Neuronal stem cell (in vitro differentiated cells): Measurements from ENCODE around the gene VAT1. TPM values are rescaled to one million over a fixed set of nuclear protein-coding genes. Genes with fewer than 3 reads are reported as not detected.

Experiments used
- DNase-seq: peaks from one replicate; pipeline ENCODE4 v3.0.0-alpha.2; 2013; ENCODE audit warnings: low spot score
- H2AFZ ChIP-seq: one replicate; pipeline ENCODE4 v1.6.1; 2013; ENCODE audit warnings: mild to moderate bottlenecking, low read length, inconsistent platforms
- H2AK5ac ChIP-seq: 2 replicates; pipeline ENCODE4 v1.6.1; 2013; ENCODE audit warnings: low read depth, mild to moderate bottlenecking, inconsistent platforms, low read length, moderate library complexity, mixed read lengths
- H2BK120ac ChIP-seq: 2 replicates; pipeline ENCODE4 v1.6.1; 2013; ENCODE audit warnings: low read depth, mild to moderate bottlenecking, inconsistent platforms, low read length, moderate library complexity, mixed read lengths
- H2BK12ac ChIP-seq: one replicate; pipeline ENCODE4 v1.6.1; 2013; ENCODE audit warnings: low read length, inconsistent platforms
- H2BK15ac ChIP-seq: 2 replicates; pipeline ENCODE4 v1.6.1; 2013; ENCODE audit warnings: mild to moderate bottlenecking, low read length, inconsistent platforms, mixed read lengths
- H2BK5ac ChIP-seq: one replicate; pipeline ENCODE4 v1.6.1; 2013; ENCODE audit warnings: inconsistent platforms, mild to moderate bottlenecking, low read length, moderate library complexity
- H3K14ac ChIP-seq: one replicate; pipeline ENCODE4 v1.6.1; 2013; ENCODE audit warnings: low read length, inconsistent platforms
- H3K18ac ChIP-seq: 2 replicates; pipeline ENCODE4 v1.6.1; 2013; ENCODE audit warnings: low read length, inconsistent platforms
- H3K23ac ChIP-seq: 2 replicates; pipeline ENCODE4 v1.6.1; 2013; ENCODE audit warnings: low read depth, mild to moderate bottlenecking, mixed read lengths, low read length, inconsistent platforms; ENCODE audit not compliant: poor library complexity
- H3K27ac ChIP-seq: replicated peaks from 3 replicates; pipeline ENCODE4 v1.5.1; 2013; ENCODE audit warnings: low read length, inconsistent platforms
- H3K27me3 ChIP-seq, 3 experiments: 2 replicates each; pipeline ENCODE4 v1.6.1; 2013; ENCODE audit warnings: low read length in 3 of 3, mild to moderate bottlenecking in 2 of 3, inconsistent platforms in 1 of 3, low read depth in 1 of 3, mixed read lengths in 1 of 3, moderate library complexity in 1 of 3; ENCODE audit not compliant: control insufficient read depth in 3 of 3, insufficient read depth in 3 of 3
- H3K36me3 ChIP-seq, 2 donors: replicated peaks in 1 of 2; 2 replicates each; pipeline ENCODE4 v1.6.1; 2013; ENCODE audit warnings: low read length in 2 of 2; ENCODE audit not compliant: control insufficient read depth in 2 of 2, insufficient read depth in 2 of 2
- H3K4ac ChIP-seq: 2 replicates; pipeline ENCODE4 v1.6.1; 2013; ENCODE audit warnings: inconsistent platforms, mild to moderate bottlenecking, low read length, moderate library complexity
- H3K4me1 ChIP-seq, 2 donors: 1 replicate in 1 of 2; 2 replicates in 1 of 2; pipeline ENCODE4 v1.6.1; 2013; ENCODE audit warnings: low read length in 2 of 2, low read depth in 1 of 2; ENCODE audit not compliant: control insufficient read depth in 2 of 2, insufficient read depth in 1 of 2
- H3K4me2 ChIP-seq: one replicate; pipeline ENCODE4 v1.6.1; 2013; ENCODE audit warnings: mild to moderate bottlenecking, low read length, inconsistent platforms; ENCODE audit not compliant: insufficient read depth, poor library complexity, severe bottlenecking
- H3K4me3 ChIP-seq, 2 donors: 2 replicates each; pipeline ENCODE4 v1.5.1; 2013; ENCODE audit warnings: low read length in 2 of 2, mild to moderate bottlenecking in 2 of 2, inconsistent platforms in 1 of 2, moderate library complexity in 1 of 2
- H3K79me1 ChIP-seq: one replicate; pipeline ENCODE4 v1.6.1; 2013; ENCODE audit warnings: low read depth, mild to moderate bottlenecking, inconsistent platforms, low read length, moderate library complexity
- H3K9ac ChIP-seq: one replicate; pipeline ENCODE4 v1.6.1; 2013; ENCODE audit warnings: mild to moderate bottlenecking, low read depth, low read length, inconsistent platforms; ENCODE audit not compliant: poor library complexity
- H3K9me3 ChIP-seq, 2 donors: replicated peaks in 1 of 2; 2 replicates each; pipeline versions ENCODE3 to v1.6.1; 2013; ENCODE audit warnings: low read length in 2 of 2, mild to moderate bottlenecking in 2 of 2, inconsistent platforms in 1 of 2, low read depth in 1 of 2, mixed read lengths in 1 of 2, moderate library complexity in 1 of 2; ENCODE audit not compliant: control insufficient read depth in 2 of 2, insufficient read depth in 1 of 2
- H4K8ac ChIP-seq: one replicate; pipeline ENCODE4 v1.6.1; 2013; ENCODE audit warnings: low read depth, mild to moderate bottlenecking, inconsistent platforms, low read length, moderate library complexity
- H4K91ac ChIP-seq: one replicate; pipeline ENCODE4 v1.6.1; 2013; ENCODE audit warnings: low read length, low read depth, mild to moderate bottlenecking, inconsistent platforms; ENCODE audit not compliant: poor library complexity
- WGBS, 2 donors: extraction: QIAGEN DNeasy Blood & Tissue Kit; methylation state at CpG; one replicate each; pipeline ENCODE4 v1.1.7; 2013; ENCODE audit warnings: missing lambda C conversion rate in 2 of 2, mixed read lengths in 1 of 2; ENCODE audit not compliant: insufficient read length in 2 of 2, insufficient replicate concordance in 1 of 2; ENCODE audit errors: extremely low coverage in 2 of 2; 5-methylcytosine and 5-hydroxymethylcytosine counted together
- polyA plus RNA-seq, 2 experiments: library from polyadenylated mRNA; stranded (reverse); fragments of 200-250 nt; gene quantifications; one replicate each; pipeline ENCODE4 v1.2.3, GENCODE V29; 2013

Gene VAT1
- 220 TPM for polyA plus RNA-seq (2013, experiment 1 of 2)
- 211 TPM for polyA plus RNA-seq (2013, experiment 2 of 2)

- peak within 1 kb of the TSS; percentile 2 for H2BK15ac ChIP-seq
- peak within 1 kb of the TSS; percentile 87 for H3K23ac ChIP-seq
- peaks cover 0 to 3% of the 10 kb centered on the region in 2 donors for H3K36me3 ChIP-seq
- peak within 1 kb of the TSS; percentile 25 for H3K18ac ChIP-seq
- WGBS, 2 donors, result no CpG with 5 or more reads among the region's 80 CpGs
- H3K4me3 ChIP-seq, result peak within 1 kb of the TSS; percentile 89 to 97
- H3K4me1 ChIP-seq, result peaks cover 18 to 45% of the 10 kb centered on the region in 2 donors
- H3K14ac ChIP-seq, result peak within 1 kb of the TSS; percentile 95
- H3K4me2 ChIP-seq, result peak within 1 kb of the TSS; percentile 83
- peak within 1 kb of the TSS; percentile 20 for H2AK5ac ChIP-seq
- H3K4ac ChIP-seq, result no peak within 1 kb of the TSS
- no peak within 1 kb of the TSS for H4K8ac ChIP-seq
- H3K27me3 ChIP-seq, result no peaks in the 10 kb centered on the region
- H3K79me1 ChIP-seq, result peaks cover 11% of the 10 kb centered on the region
- no peak within 1 kb of the TSS for H4K91ac ChIP-seq
- H2BK120ac ChIP-seq, result no peak within 1 kb of the TSS
- DNase-seq, result peak; percentile 71
- peak within 1 kb of the TSS; percentile 97 for H3K9ac ChIP-seq
- H3K27ac ChIP-seq, result peak within 1 kb of the TSS; percentile 57
- no peaks in the 10 kb centered on the region for H3K9me3 ChIP-seq
- peak within 1 kb of the TSS; percentile 98 for H2AFZ ChIP-seq
- peak within 1 kb of the TSS; percentile 1 for H2BK12ac ChIP-seq
- H2BK5ac ChIP-seq, result peak within 1 kb of the TSS; percentile 85
These were observed at the start of gene VAT1 for GRCh38 chr17:43021741-43022512. VAT1 (minus strand) TSS chr17:43022385; CDS start chr17:43022322, 63 bp downstream.

GRCh38 chr17:43070872-43071271, 48.7 kb upstream of the VAT1 start:
- H3K18ac ChIP-seq, result no peak overlapping the region
- no peak overlapping the region for H3K9ac ChIP-seq
- no peak overlapping the region for H2BK12ac ChIP-seq
- no peak overlapping the region for H3K4ac ChIP-seq
- no peak overlapping the region for H2AFZ ChIP-seq
- H4K8ac ChIP-seq, result no peak overlapping the region
- H3K79me1 ChIP-seq, result no peaks in the 10 kb centered on the region
- no peak overlapping the region for H3K4me2 ChIP-seq
- no peaks in the 10 kb centered on the region for H3K27me3 ChIP-seq
- WGBS, 2 donors, result no CpG with 5 or more reads among the region's 1 CpG
- no peak for DNase-seq
- H4K91ac ChIP-seq, result no peak overlapping the region
- H2AK5ac ChIP-seq, result no peak overlapping the region
- no peak overlapping the region for H3K23ac ChIP-seq
- H3K36me3 ChIP-seq, result peaks cover 6 to 87% of the 10 kb centered on the region in 2 donors
- no peaks in the 10 kb centered on the region for H3K9me3 ChIP-seq
- no peaks in the 10 kb centered on the region for H3K4me1 ChIP-seq
- H3K4me3 ChIP-seq, result no peak overlapping the region
- H2BK120ac ChIP-seq, result no peak overlapping the region
- no peak overlapping the region for H2BK15ac ChIP-seq
- no peak overlapping the region for H2BK5ac ChIP-seq
- H3K14ac ChIP-seq, result no peak overlapping the region
- H3K27ac ChIP-seq, result no peak overlapping the region

GRCh38 chr17:43070257-43070656, 48.1 kb upstream of the VAT1 start:
- Histone ChIP-seq H3K4ac (no peak overlapping the region), H3K79me1 (no peaks in the 10 kb centered on the region), H3K36me3 (peaks cover 6 to 87% of the 10 kb centered on the region in 2 donors), H3K9ac (no peak overlapping the region), H3K23ac (no peak overlapping the region), H4K8ac (no peak overlapping the region), H2AFZ (no peak overlapping the region), H3K4me3 (no peak overlapping the region), H2BK12ac (no peak overlapping the region), H3K9me3 (no peaks in the 10 kb centered on the region), H2BK15ac (no peak overlapping the region), H3K18ac (no peak overlapping the region), H3K14ac (no peak overlapping the region), H2BK120ac (no peak overlapping the region), H3K27ac (no peak overlapping the region), H2AK5ac (no peak overlapping the region), H2BK5ac (no peak overlapping the region), H4K91ac (no peak overlapping the region), H3K4me2 (no peak overlapping the region), H3K27me3 (no peaks in the 10 kb centered on the region), H3K4me1 (no peaks in the 10 kb centered on the region)
- no CpG with 5 or more reads among the region's 1 CpG for WGBS, 2 donors
- DNase-seq, result no peak

GRCh38 chr17:43069368-43069898, 47.2 kb upstream of the VAT1 start:
- Histone ChIP-seq H2BK12ac (no peak overlapping the region), H3K23ac (no peak overlapping the region), H2BK15ac (no peak overlapping the region), H3K4me1 (no peaks in the 10 kb centered on the region), H3K9me3 (no peaks in the 10 kb centered on the region), H3K14ac (no peak overlapping the region), H4K91ac (no peak overlapping the region), H3K27ac (no peak overlapping the region), H2AFZ (no peak overlapping the region), H3K36me3 (peaks cover 6 to 85% of the 10 kb centered on the region in 2 donors), H3K27me3 (no peaks in the 10 kb centered on the region), H2BK120ac (no peak overlapping the region), H2AK5ac (no peak overlapping the region), H3K4ac (no peak overlapping the region), H3K79me1 (no peaks in the 10 kb centered on the region), H2BK5ac (no peak overlapping the region), H4K8ac (no peak overlapping the region), H3K4me3 (no peak overlapping the region), H3K18ac (no peak overlapping the region), H3K4me2 (no peak overlapping the region), H3K9ac (no peak overlapping the region)
- no CpG with 5 or more reads among the region's 3 CpGs for WGBS, 2 donors
- no peak for DNase-seq
